Activated naive CD4-positive, alpha-beta T cell treated with anti-CD3 and anti-CD28 coated beads for 36 hours (primary cell): Measurements from ENCODE around the gene MORF4L1. TPM values are rescaled to one million over a fixed set of nuclear protein-coding genes. Genes with fewer than 3 reads are reported as not detected.
"Not testable (repeated sequence)": the region's sequence is repeated elsewhere in the genome, so short reads cannot be mapped to it uniquely, and the experiment has no call there.

Experiments
- CTCF ChIA-PET: fragments of 350-600 bp; sonication (Branson Sonifier 250); formaldehyde crosslinking; loops from one replicate; lab custom pipeline; 2021; ENCODE audit warnings: antibody characterized with exemption; lab: Charles Lee
- DNase-seq: peaks from one replicate; pipeline ENCODE4 v3.0.0-alpha.2; 2020
- H3K27ac Mint-ChIP-seq: one replicate; pipeline ENCODE4 v1.8.0; 2021; ENCODE audit warnings: mild to moderate bottlenecking, mixed read lengths
- H3K27me3 Mint-ChIP-seq: one replicate; pipeline ENCODE4 v1.8.0; 2021; ENCODE audit warnings: low read depth, mixed read lengths
- H3K36me3 Mint-ChIP-seq: one replicate; pipeline ENCODE4 v1.8.0; 2021; ENCODE audit warnings: low read depth, mixed read lengths
- H3K4me1 Mint-ChIP-seq: one replicate; pipeline ENCODE4 v1.8.0; 2021; ENCODE audit warnings: low read depth, mixed read lengths
- H3K4me3 Mint-ChIP-seq: one replicate; pipeline ENCODE4 v1.8.0; 2021; ENCODE audit warnings: mild to moderate bottlenecking, moderate library complexity, mixed read lengths
- H3K9me3 Mint-ChIP-seq: one replicate; pipeline ENCODE4 v1.8.0; 2021; ENCODE audit warnings: mixed read lengths
- intact Hi-C: fragments of 100-400 bp; cut with micrococcal nuclease; formaldehyde crosslinking; loops from one replicate; pipeline ENCODE4 v1.15.1; 2023
- total RNA-seq, 2 experiments: library from RNA; stranded (reverse); gene quantifications; one replicate each; pipeline ENCODE4 v1.2.3, GENCODE V29; 2021

The MORF4L1 gene
- total RNA-seq, 2 experiments from 2014 or later = 299 to 338 TPM

- CTCF ChIA-PET = interaction anchor here (0.7 to 3.0 kb wide), 3 partner anchors 21 to 28 kb away, joined by 3 to 13 read pairs (median 4); no protein-coding TSS in a partner anchor
- Mint-ChIP-seq H3K9me3 (no peaks in the 10 kb centered on the region), H3K36me3 (peaks cover 34% of the 10 kb centered on the region), H3K27ac (peak overlapping the region; percentile 51), H3K4me3 (no peak overlapping the region), H3K4me1 (peaks cover 72% of the 10 kb centered on the region), H3K27me3 (no peaks in the 10 kb centered on the region)
- DNase-seq = no peak
- intact Hi-C loops = no loop called here
Observed at GRCh38 chr15:78880813-78881212, 8.1 kb downstream of the MORF4L1 start.

GRCh38 chr15:78881681-78882080 lies 9.0 kb downstream of the MORF4L1 start:
- no peak overlapping the region for H3K27ac Mint-ChIP-seq
- peaks cover 41% of the 10 kb centered on the region for H3K36me3 Mint-ChIP-seq
- peaks cover 64% of the 10 kb centered on the region for H3K4me1 Mint-ChIP-seq

GRCh38 chr15:78889000-78889399 lies 16.3 kb downstream of the MORF4L1 start:
- no peak overlapping the region for H3K4me3 Mint-ChIP-seq
- intact Hi-C loops = no loop called here
- no peak for DNase-seq
- CTCF ChIA-PET = interaction anchor here (1.4 to 1.6 kb wide), 2 partner anchors 10 to 16 kb away, joined by 3 to 4 read pairs; no protein-coding TSS in a partner anchor
- peaks cover 51% of the 10 kb centered on the region for H3K36me3 Mint-ChIP-seq
- H3K4me1 Mint-ChIP-seq = peaks cover 27% of the 10 kb centered on the region
- H3K27me3 Mint-ChIP-seq = no peaks in the 10 kb centered on the region
- H3K9me3 Mint-ChIP-seq = no peaks in the 10 kb centered on the region
- no peak overlapping the region for H3K27ac Mint-ChIP-seq

More at GRCh38 chr15:78881681-78882080, 9.0 kb downstream of the MORF4L1 start:
- DNase-seq = no peak
- Mint-ChIP-seq H3K27me3 (no peaks in the 10 kb centered on the region), H3K9me3 (no peaks in the 10 kb centered on the region), H3K4me3 (no peak overlapping the region)
- intact Hi-C loops = no loop called here
- CTCF ChIA-PET = no interaction called here

- peaks cover 52% of the 10 kb centered on the region for H3K36me3 Mint-ChIP-seq
- CTCF ChIA-PET = interaction anchor here (1.6 kb wide), 1 partner anchor 15 kb away, joined by 5 read pairs; no protein-coding TSS in a partner anchor
Observed at GRCh38 chr15:78893538-78893937, 20.8 kb downstream of the MORF4L1 start.

GRCh38 chr15:78895471-78895870 lies 22.8 kb downstream of the MORF4L1 start:
- intact Hi-C loops = no loop called here
- CTCF ChIA-PET = no interaction called here

More at GRCh38 chr15:78893538-78893937, 20.8 kb downstream of the MORF4L1 start:
- intact Hi-C loops = no loop called here
- no peak overlapping the region for H3K27ac Mint-ChIP-seq
- H3K27me3 Mint-ChIP-seq = no peaks in the 10 kb centered on the region
- H3K9me3 Mint-ChIP-seq = no peaks in the 10 kb centered on the region
- DNase-seq = no peak
- H3K4me1 Mint-ChIP-seq = peaks cover 19% of the 10 kb centered on the region
- H3K4me3 Mint-ChIP-seq = no peak overlapping the region

GRCh38 chr15:78898540-78898939 lies 25.9 kb downstream of the MORF4L1 start:
- no peak for DNase-seq
- Mint-ChIP-seq H3K27me3 (no peaks in the 10 kb centered on the region), H3K27ac (no peak overlapping the region), H3K9me3 (no peaks in the 10 kb centered on the region), H3K36me3 (peaks cover 46% of the 10 kb centered on the region), H3K4me3 (no peak overlapping the region), H3K4me1 (peaks cover 6% of the 10 kb centered on the region)
- CTCF ChIA-PET = interaction anchor here (0.9 kb wide), 1 partner anchor 10 kb away, joined by 3 read pairs; no protein-coding TSS in a partner anchor
- intact Hi-C loops = no loop called here

More at GRCh38 chr15:78895471-78895870, 22.8 kb downstream of the MORF4L1 start:
- DNase-seq = no peak
- no peak overlapping the region for H3K27ac Mint-ChIP-seq
- H3K9me3 Mint-ChIP-seq = no peaks in the 10 kb centered on the region
- H3K36me3 Mint-ChIP-seq = peaks cover 55% of the 10 kb centered on the region
- no peak overlapping the region for H3K4me3 Mint-ChIP-seq
- no peaks in the 10 kb centered on the region for H3K27me3 Mint-ChIP-seq
- peaks cover 19% of the 10 kb centered on the region for H3K4me1 Mint-ChIP-seq

- H3K27me3 Mint-ChIP-seq, H3K4me3 Mint-ChIP-seq, intact Hi-C loops, DNase-seq, H3K4me1 Mint-ChIP-seq, H3K9me3 Mint-ChIP-seq, H3K27ac Mint-ChIP-seq: not testable (repeated sequence)
- CTCF ChIA-PET = interaction anchor here (0.7 kb wide), 1 partner anchor 28 kb away, joined by 3 read pairs; no protein-coding TSS in a partner anchor
- peaks cover 47% of the 10 kb centered on the region for H3K36me3 Mint-ChIP-seq
Observed at GRCh38 chr15:78900819-78901533, 28.3 kb downstream of the MORF4L1 start.

- Mint-ChIP-seq H3K27ac (peak overlapping the region; percentile 4), H3K36me3 (peaks cover 52% of the 10 kb centered on the region)
- H3K27me3 Mint-ChIP-seq, H3K9me3 Mint-ChIP-seq, H3K4me3 Mint-ChIP-seq, H3K4me1 Mint-ChIP-seq, intact Hi-C loops, DNase-seq: not testable (repeated sequence)
- CTCF ChIA-PET = interaction anchor here (0.6 kb wide), 1 partner anchor 22 kb away, joined by 4 read pairs; no protein-coding TSS in a partner anchor
Observed at GRCh38 chr15:78902281-78903032, 29.8 kb downstream of the MORF4L1 start.

- H3K4me3 Mint-ChIP-seq = no peak overlapping the region
- CTCF ChIA-PET = interaction anchor here (0.7 kb wide), 1 partner anchor 114 kb away, joined by 3 read pairs; no protein-coding TSS in a partner anchor
- H3K4me1 Mint-ChIP-seq = peaks cover 4% of the 10 kb centered on the region
- H3K36me3 Mint-ChIP-seq = peaks cover 50% of the 10 kb centered on the region
- no peak overlapping the region for H3K27ac Mint-ChIP-seq
- DNase-seq = no peak
- H3K9me3 Mint-ChIP-seq = no peaks in the 10 kb centered on the region
- intact Hi-C loops = no loop called here
- no peaks in the 10 kb centered on the region for H3K27me3 Mint-ChIP-seq
Observed at GRCh38 chr15:78904599-78905358, 32.1 kb downstream of the MORF4L1 start.

GRCh38 chr15:78906316-78906620 lies 33.6 kb downstream of the MORF4L1 start:
- H3K4me1 Mint-ChIP-seq = peaks cover 6% of the 10 kb centered on the region
- no peak for DNase-seq
- no peaks in the 10 kb centered on the region for H3K9me3 Mint-ChIP-seq
- H3K27ac Mint-ChIP-seq = no peak overlapping the region
- no peaks in the 10 kb centered on the region for H3K27me3 Mint-ChIP-seq
- intact Hi-C loops = no loop called here
- no peak overlapping the region for H3K4me3 Mint-ChIP-seq
- peaks cover 57% of the 10 kb centered on the region for H3K36me3 Mint-ChIP-seq
- CTCF ChIA-PET = no interaction called here

- Mint-ChIP-seq H3K36me3 (peaks cover 59% of the 10 kb centered on the region), H3K9me3 (no peaks in the 10 kb centered on the region), H3K4me1 (peaks cover 11% of the 10 kb centered on the region), H3K4me3 (no peak overlapping the region), H3K27ac (no peak overlapping the region), H3K27me3 (no peaks in the 10 kb centered on the region)
- intact Hi-C loops = no loop called here
- no peak for DNase-seq
- CTCF ChIA-PET = interaction anchor here (0.7 to 3.4 kb wide), 7 partner anchors 14 to 277 kb away, joined by 3 to 16 read pairs (median 4); no protein-coding TSS in a partner anchor
Observed at GRCh38 chr15:78907577-78907976, 34.9 kb downstream of the MORF4L1 start.
